NOMO-1 treated with DMSO at 0.1 percent for 48 hours (cell line): Measurements from ENCODE around the gene FGD3.

Experiments
- DNase-seq: peaks from one replicate; lab custom pipeline; 2025; ENCODE audit not compliant: unreplicated experiment; lab: John Stamatoyannopoulos, UW

FGD3 gene

GRCh38 chr9:93071464-93071863 is 124.1 kb downstream of the FGD3 start:
- DNase-seq = no peak

- no peak for DNase-seq
These were observed 125.1 kb downstream of the FGD3 start for GRCh38 chr9:93072383-93072795.

GRCh38 chr9:93076101-93076791 is 128.9 kb downstream of the FGD3 start:
- DNase-seq = no peak

GRCh38 chr9:93076792-93077128 is 129.4 kb downstream of the FGD3 start:
- no peak for DNase-seq

GRCh38 chr9:93077367-93077766 is 130.0 kb downstream of the FGD3 start:
- no peak for DNase-seq

- no peak for DNase-seq
These were observed 130.5 kb downstream of the FGD3 start for GRCh38 chr9:93077811-93078210.

GRCh38 chr9:93079371-93079770 is 132.0 kb downstream of the FGD3 start:
- DNase-seq = no peak

- no peak for DNase-seq
These were observed 133.1 kb downstream of the FGD3 start for GRCh38 chr9:93080406-93080805.

GRCh38 chr9:93081081-93081529 is 133.8 kb downstream of the FGD3 start:
- no peak for DNase-seq

GRCh38 chr9:93081931-93082330 is 134.6 kb downstream of the FGD3 start:
- no peak for DNase-seq

- no peak for DNase-seq
These were observed 135.6 kb downstream of the FGD3 start for GRCh38 chr9:93082841-93083411.

- no peak for DNase-seq
These were observed 136.5 kb downstream of the FGD3 start for GRCh38 chr9:93083592-93084470.

- no peak for DNase-seq
These were observed 137.2 kb downstream of the FGD3 start for GRCh38 chr9:93084471-93084881.

- DNase-seq = no peak
These were observed 138.4 kb downstream of the FGD3 start for GRCh38 chr9:93085676-93086075.
